ENCODE data around the gene PTGER4. TPM values are rescaled to one million over a fixed set of nuclear protein-coding genes. Genes with fewer than 3 reads are reported as not detected.
"Not testable (repeated sequence)": the region's sequence is repeated elsewhere in the genome, so short reads cannot be mapped to it uniquely, and the experiment has no call there.

PTGER4 gene
- total RNA-seq, 4 donors from 2014 or later: 10.1 to 30.1 (median 27.0) TPM

- TF ChIP-seq POLR2AphosphoS5 (IDR thresholded peaks at IDR 0.05) (no peak), EP300 (IDR thresholded peaks at IDR 0.05) (no peak), CTCF (IDR thresholded peaks at IDR 0.05) (no peak), POLR2A (IDR thresholded peaks at IDR 0.05) (no peak)
- WGBS, 2 donors (ENCODE audit: low coverage in 1 of 2): 53 to 56% methylated on average over 3 of the region's 3 CpGs
- peaks cover 0 to 17% of the 10 kb centered on the region in 2 donors for H3K36me3 ChIP-seq
- no peaks in the 10 kb centered on the region for H3K27me3 ChIP-seq
- ATAC-seq: no peak
- H3K4me1 ChIP-seq: peaks cover 2 to 49% (median 2%) of the 10 kb centered on the region in 3 donors
- H3K27ac ChIP-seq: peak overlapping the region in 1 of 4 donors; percentile 2
- no peak overlapping the region for H3K4me3 ChIP-seq
- H3K9me3 ChIP-seq: no peaks in the 10 kb centered on the region
These were observed 10.6 kb downstream of the PTGER4 start for GRCh38 chr5:40690267-40690666.

- peaks cover 2 to 34% (median 2%) of the 10 kb centered on the region in 3 donors for H3K4me1 ChIP-seq
- no peak for ATAC-seq
- no peaks in the 10 kb centered on the region for H3K9me3 ChIP-seq
- 100% methylated on average over 1 of the region's 9 CpGs for WGBS, 2 donors (ENCODE audit: low coverage in 1 of 2)
- H3K27ac ChIP-seq: no peak overlapping the region
- TF ChIP-seq CTCF (IDR thresholded peaks at IDR 0.05): no peak
- TF ChIP-seq POLR2A (IDR thresholded peaks at IDR 0.05): no peak
- no peak for TF ChIP-seq EP300 (IDR thresholded peaks at IDR 0.05)
- no peak for TF ChIP-seq POLR2AphosphoS5 (IDR thresholded peaks at IDR 0.05)
- no peak overlapping the region for H3K4me3 ChIP-seq
- no peaks in the 10 kb centered on the region for H3K27me3 ChIP-seq
- peaks cover 0 to 17% of the 10 kb centered on the region in 2 donors for H3K36me3 ChIP-seq
These were observed 12.2 kb downstream of the PTGER4 start for GRCh38 chr5:40691894-40692293.

GRCh38 chr5:40694433-40694832, 14.7 kb downstream of the PTGER4 start:
- no peak for TF ChIP-seq POLR2A (IDR thresholded peaks at IDR 0.05)
- TF ChIP-seq CTCF (IDR thresholded peaks at IDR 0.05): no peak
- no peak for TF ChIP-seq POLR2AphosphoS5 (IDR thresholded peaks at IDR 0.05)
- TF ChIP-seq EP300 (IDR thresholded peaks at IDR 0.05): no peak

GRCh38 chr5:40700116-40700782, 20.5 kb downstream of the PTGER4 start:
- peaks cover 0 to 29% (median 0%) of the 10 kb centered on the region in 3 donors for H3K9me3 ChIP-seq
- no peak overlapping the region for H3K4me3 ChIP-seq
- peaks cover 0 to 10% of the 10 kb centered on the region in 2 donors for H3K36me3 ChIP-seq
- no peak for ATAC-seq
- WGBS, 2 donors (ENCODE audit: low coverage in 1 of 2): 83 to 100% methylated on average over 1 to 3 of the region's 5 CpGs
- no peak overlapping the region for H3K27ac ChIP-seq
- no peaks in the 10 kb centered on the region for H3K27me3 ChIP-seq
- no peaks in the 10 kb centered on the region for H3K4me1 ChIP-seq
- TF ChIP-seq EP300 (IDR thresholded peaks at IDR 0.05) (no peak), POLR2A (IDR thresholded peaks at IDR 0.05) (no peak), POLR2AphosphoS5 (IDR thresholded peaks at IDR 0.05) (no peak), CTCF (IDR thresholded peaks at IDR 0.05) (no peak)

More at GRCh38 chr5:40694433-40694832, 14.7 kb downstream of the PTGER4 start:
- peaks cover 0 to 9% (median 0%) of the 10 kb centered on the region in 3 donors for H3K4me1 ChIP-seq
- no peak for ATAC-seq
- peaks cover 0 to 17% of the 10 kb centered on the region in 2 donors for H3K36me3 ChIP-seq
- no peak overlapping the region for H3K27ac ChIP-seq
- H3K27me3 ChIP-seq: no peaks in the 10 kb centered on the region
- H3K9me3 ChIP-seq: no peaks in the 10 kb centered on the region
- no peak overlapping the region for H3K4me3 ChIP-seq

- H3K27ac ChIP-seq, ATAC-seq, H3K27me3 ChIP-seq, H3K4me1 ChIP-seq, H3K4me3 ChIP-seq: not testable (repeated sequence)
- Histone ChIP-seq H3K9me3 (peaks cover 0 to 38% (median 0%) of the 10 kb centered on the region in 3 donors), H3K36me3 (peaks cover 0 to 10% of the 10 kb centered on the region in 2 donors)
These were observed 22.3 kb downstream of the PTGER4 start for GRCh38 chr5:40702027-40702426.

- H3K4me3 ChIP-seq, ATAC-seq, H3K27me3 ChIP-seq, H3K4me1 ChIP-seq, H3K27ac ChIP-seq, H3K36me3 ChIP-seq: not testable (repeated sequence)
- 93% methylated on average over 1 of the region's 1 CpG; no CpG with 5 or more reads in 1 of the 2 donors for WGBS, 2 donors (ENCODE audit: low coverage in 1 of 2)
- peaks cover 0 to 39% (median 0%) of the 10 kb centered on the region in 3 donors for H3K9me3 ChIP-seq
These were observed 25.8 kb downstream of the PTGER4 start for GRCh38 chr5:40705484-40705883.

GRCh38 chr5:40710575-40710974, 30.9 kb downstream of the PTGER4 start:
- not testable (repeated sequence) for ATAC-seq, H3K4me3 ChIP-seq, H3K4me1 ChIP-seq, H3K27me3 ChIP-seq, H3K27ac ChIP-seq, H3K36me3 ChIP-seq
- peaks cover 0 to 10% (median 0%) of the 10 kb centered on the region in 3 donors for H3K9me3 ChIP-seq

Data from gastroesophageal sphincter (tissue), 4 donors.